NCI-H345 treated with DMSO at 0.1 percent for 48 hours (cell line): ENCODE measurements around the gene PARL.
"Not testable (repeated sequence)": the region's sequence is repeated elsewhere in the genome, so short reads cannot be mapped to it uniquely, and the experiment has no call there.

Experiments
- DNase-seq: peaks from one replicate; lab custom pipeline; 2025; ENCODE audit not compliant: unreplicated experiment; lab: John Stamatoyannopoulos, UW

Gene PARL

DNA sequence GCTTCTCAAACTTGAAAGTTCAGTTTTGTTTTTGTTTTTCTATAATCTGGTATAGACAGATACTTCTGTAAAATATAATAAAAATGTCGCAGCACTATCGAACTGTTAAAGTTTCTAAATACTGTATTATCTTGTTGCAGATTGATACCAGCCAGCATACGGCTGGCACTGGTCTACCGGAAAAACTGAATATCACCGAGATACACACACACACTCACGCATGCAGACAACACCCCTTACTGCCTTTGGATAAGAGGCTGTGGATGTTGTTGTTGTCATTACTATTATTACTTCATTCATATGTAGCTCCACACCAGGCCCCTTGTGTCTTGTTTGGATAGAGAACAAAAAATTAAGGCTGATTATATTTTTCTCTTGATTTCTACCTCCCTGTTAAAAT lies 91.7 kb downstream of the PARL start:
- no peak for DNase-seq

DNA sequence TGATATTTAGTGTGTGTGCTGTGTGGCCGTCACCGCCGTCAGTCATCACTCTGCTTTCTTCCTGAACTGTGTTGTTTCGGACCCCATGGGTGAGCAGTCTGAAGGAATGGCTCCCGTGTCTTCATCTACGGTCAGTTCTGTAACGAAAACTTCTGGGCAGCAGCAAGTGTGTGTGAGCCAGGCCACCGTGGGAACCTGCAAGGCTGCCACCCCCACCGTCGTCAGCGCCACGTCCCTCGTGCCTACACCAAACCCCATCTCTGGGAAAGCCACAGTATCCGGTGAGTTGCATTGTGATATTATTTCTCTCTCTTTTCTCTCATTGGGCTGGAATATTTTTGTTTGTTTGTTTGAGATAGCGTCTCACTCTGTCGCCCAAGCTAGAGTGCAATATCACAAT lies 94.0 kb downstream of the PARL start:
- no peak for DNase-seq

DNA sequence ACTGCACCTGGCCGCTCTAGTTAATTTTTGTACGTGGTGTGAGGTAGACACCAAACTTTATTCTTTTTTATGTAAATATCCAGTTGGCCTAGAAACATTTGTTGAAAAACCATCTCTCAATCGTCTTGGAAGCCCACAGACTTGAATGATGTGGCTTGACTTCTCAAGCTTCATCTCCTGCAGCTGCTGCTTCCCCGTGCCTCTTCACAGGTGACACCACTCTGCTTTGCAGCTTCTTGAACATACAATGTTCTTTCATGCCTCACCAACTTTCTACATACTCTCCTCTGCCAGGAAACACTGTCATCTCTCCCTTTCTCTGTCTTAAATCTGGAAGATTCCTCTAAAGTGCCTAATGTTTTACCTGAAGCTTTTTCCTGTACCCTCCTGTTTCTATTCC lies 94.9 kb downstream of the PARL start:
- no peak for DNase-seq

DNA sequence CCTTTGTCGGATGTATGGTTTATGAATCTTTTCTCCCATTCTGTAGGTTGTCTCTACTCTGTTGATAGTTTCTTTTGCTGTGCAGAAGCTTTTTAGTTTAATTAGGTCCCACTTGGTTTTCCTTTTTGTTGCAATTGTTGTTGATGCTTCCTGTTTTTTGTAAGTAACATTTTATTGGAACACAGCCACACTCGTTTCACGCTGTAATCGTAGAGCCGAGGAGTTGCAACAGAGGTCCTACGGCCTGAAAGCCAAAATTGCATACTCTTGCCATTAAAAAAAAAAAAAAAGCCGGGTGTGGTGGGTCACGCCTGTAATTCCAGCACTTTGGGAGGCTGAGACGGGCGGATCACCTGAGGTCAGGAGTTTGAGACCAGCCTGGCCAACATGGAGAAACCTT lies 100.2 kb downstream of the PARL start:
- DNase-seq, result not testable (repeated sequence)

DNA sequence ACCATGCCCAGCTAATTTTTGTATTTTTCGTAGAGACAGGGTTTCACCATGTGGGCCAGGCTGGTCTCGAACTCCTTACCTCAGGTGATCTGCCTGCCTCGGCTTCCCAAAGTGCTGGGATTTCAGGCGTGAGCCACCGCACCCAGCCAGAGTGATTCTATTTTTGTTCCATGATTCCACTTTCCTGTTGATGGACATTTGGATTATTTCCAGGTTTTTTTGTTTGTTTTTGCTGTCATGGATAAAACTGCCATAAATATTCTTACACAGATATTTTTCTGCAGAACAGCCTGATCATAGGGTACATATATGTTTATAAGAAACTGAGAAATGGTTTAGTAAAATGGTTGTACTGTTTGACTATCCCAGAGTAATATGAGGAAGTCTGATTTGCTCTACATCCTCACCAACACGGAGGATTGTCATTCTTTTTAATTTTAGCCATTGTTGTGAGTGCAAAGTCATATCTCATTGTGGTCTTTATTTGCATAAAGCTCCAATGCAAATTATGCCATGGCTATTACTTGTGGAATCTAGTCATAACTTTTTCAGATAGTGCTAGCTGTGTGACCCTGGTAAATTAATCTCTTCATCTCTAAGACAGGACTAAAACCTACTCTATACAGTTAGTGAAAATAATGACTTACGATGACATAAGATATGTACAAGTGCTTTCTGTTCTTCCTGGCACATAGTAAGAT lies 102.0 kb downstream of the PARL start:
- no peak for DNase-seq

DNA sequence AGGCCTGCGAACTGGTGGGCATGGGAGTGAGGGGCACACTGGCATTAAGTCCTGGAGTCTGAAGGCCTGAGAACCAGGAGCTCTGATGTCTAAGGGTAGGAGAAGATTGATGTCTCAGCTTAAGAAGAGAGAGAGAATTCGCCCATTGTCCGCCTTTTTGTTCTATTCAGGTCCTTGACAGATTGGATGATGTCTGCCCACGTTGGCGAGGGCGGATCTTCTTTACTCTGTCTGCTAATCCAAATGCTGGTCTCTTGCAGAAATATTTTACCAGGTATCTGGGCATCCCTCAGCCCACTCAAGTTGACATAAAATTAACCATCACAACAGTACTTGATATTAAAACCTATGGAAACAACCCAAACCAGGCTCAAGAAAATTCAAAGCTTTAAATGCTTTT lies 103.4 kb downstream of the PARL start:
- no peak for DNase-seq

DNA sequence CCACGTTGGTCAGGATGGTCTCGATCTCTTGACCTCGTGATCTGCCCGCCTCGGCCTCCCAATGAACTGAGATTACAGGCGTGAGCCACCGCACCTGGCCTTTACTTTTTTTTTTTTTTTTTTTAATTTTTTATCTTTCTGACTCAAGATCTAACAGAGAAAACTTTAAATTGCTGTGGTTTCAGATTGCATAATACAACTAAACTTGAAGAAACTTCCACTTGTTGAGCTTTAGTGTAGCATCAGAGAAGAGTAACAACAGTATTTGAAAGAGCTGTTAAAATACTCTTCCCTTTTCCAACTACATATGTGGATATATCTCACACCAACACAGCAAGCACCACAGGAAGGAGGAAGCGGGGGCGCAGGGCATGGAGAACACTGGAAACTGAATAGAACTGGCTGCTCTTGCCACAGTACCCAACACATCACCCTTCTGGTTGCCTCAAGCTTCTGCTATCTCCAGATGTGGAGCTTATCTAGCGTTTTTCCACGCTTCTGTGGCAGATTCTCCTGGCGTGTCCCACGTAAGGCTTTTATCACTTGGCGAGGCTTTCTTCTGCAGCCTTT lies 104.7 kb downstream of the PARL start:
- DNase-seq, result no peak
